ENCODE results near the gene ONECUT1.

Gene ONECUT1

GRCh38 chr15:52733088-52733487, 57.0 kb downstream of the ONECUT1 start:
- no peak overlapping the region for H3K4me3 ChIP-seq (replicated peaks; ENCODE audit: low read depth, low read length)
- no peak for TF ChIP-seq CTCF (IDR thresholded peaks at IDR 0.05; ENCODE audit: low read depth, low read length, missing control alignments)
- DNase-seq (ENCODE audit: extremely low read depth, low read depth) = no peak

- DNase-seq (ENCODE audit: extremely low read depth, low read depth) = no peak
- H3K4me3 ChIP-seq (replicated peaks; ENCODE audit: low read depth, low read length) = no peak overlapping the region
- no peak for TF ChIP-seq CTCF (IDR thresholded peaks at IDR 0.05; ENCODE audit: low read depth, low read length, missing control alignments)
These were observed 57.6 kb downstream of the ONECUT1 start for GRCh38 chr15:52732551-52732950.

DNA sequence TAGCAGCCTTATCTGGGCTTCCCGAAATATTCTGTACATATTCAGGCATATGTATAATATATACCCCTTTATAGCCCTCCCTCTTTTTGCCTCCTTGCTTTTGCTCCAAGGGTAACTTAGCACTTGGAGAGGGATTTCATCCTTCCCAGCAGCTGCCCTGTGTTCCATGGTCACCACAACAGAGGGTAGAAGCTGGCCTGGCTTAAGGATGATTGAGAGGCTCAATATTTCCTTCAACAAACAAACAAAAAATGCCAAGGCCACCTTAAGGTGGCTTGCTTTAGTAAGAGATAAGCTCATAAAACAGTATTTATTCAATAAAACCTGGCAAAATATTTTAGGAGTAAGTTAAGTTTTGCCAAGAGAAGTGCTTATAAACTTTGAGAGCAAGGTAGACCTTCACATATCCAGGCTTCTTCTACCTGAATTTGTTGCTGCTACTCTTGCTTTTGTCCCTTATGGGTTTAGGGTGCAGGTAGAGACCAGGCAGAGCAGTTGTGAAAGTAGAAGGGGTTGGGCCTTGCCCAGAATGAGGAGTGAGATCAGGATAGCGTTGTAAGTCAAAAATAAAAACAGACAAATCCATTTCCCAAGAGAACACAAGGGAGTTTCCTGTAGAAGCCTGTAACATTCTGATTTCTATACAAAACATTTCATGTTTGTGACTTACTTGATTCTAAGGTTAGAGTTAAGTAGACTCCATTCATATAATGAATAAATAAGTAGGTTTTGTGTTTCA, 58.2 kb downstream of the ONECUT1 start:
- H3K4me3 ChIP-seq (replicated peaks; ENCODE audit: low read depth, low read length) = no peak overlapping the region
- DNase-seq (ENCODE audit: extremely low read depth, low read depth) = no peak
- no peak for TF ChIP-seq CTCF (IDR thresholded peaks at IDR 0.05; ENCODE audit: low read depth, low read length, missing control alignments)

DNA sequence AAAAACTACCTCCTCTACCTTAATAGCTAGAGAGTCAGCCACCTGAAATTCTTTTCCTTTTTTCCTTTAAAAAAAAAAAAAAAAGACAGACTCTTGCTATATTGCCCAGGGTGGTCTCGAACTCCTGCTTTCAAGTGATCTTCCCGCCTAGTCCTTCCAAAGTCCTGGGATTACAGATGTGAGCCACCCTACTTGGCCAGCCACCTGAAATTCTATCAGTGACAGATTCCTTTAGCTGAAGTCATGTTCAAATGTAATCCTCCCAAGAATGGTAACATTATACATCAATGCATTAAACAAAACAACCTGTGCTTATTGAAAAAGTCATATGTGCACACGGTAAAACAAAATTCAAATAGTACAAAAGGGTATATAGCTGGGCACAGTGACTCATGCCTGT, 59.1 kb downstream of the ONECUT1 start:
- TF ChIP-seq CTCF (IDR thresholded peaks at IDR 0.05; ENCODE audit: low read depth, low read length, missing control alignments) = no peak
- H3K4me3 ChIP-seq (replicated peaks; ENCODE audit: low read depth, low read length) = no peak overlapping the region
- no peak for DNase-seq (ENCODE audit: extremely low read depth, low read depth)

DNA sequence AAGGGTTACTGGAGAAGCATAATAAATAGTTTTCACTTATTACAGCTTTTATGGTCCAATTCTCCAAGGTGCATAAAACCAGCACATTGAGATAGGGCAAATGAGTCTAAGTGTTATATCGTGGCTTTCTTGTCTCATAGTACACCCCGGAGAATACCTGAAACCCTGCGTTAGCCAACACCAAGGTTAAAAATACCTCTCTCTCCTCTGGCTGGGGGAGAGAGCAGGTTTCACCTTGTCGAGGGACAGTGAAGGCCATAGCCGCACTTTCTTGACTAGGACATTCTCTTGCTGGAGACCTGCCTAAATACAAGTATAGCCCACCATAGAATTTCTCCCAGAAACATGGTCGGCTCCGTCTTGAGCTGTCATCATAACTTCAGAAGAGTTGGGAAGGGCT, 59.5 kb downstream of the ONECUT1 start:
- no peak overlapping the region for H3K4me3 ChIP-seq (replicated peaks; ENCODE audit: low read depth, low read length)
- TF ChIP-seq CTCF (IDR thresholded peaks at IDR 0.05; ENCODE audit: low read depth, low read length, missing control alignments) = no peak
- DNase-seq (ENCODE audit: extremely low read depth, low read depth) = no peak

DNA sequence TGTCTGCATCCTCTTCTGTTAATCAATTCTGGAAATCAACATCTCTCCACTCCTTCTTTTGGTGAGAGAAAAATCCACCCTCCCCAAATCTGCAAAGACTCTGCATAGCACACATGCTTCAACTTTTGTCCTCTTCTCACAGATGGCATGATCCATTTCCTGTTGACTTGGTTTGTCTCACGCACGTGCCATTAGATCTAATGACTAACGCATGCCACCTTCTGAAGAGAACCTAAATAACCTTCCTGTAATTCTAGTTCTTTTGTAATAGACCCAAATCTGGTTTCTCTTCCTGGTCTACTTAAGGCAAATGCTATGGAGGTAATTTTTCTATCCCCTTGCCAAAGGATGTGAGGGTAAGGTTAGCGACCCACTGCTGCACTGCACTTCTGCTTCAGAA, 60.0 kb downstream of the ONECUT1 start:
- DNase-seq (ENCODE audit: extremely low read depth, low read depth) = peak; percentile 90
- no peak for TF ChIP-seq CTCF (IDR thresholded peaks at IDR 0.05; ENCODE audit: low read depth, low read length, missing control alignments)
- no peak overlapping the region for H3K4me3 ChIP-seq (replicated peaks; ENCODE audit: low read depth, low read length)

- no peak overlapping the region for H3K4me3 ChIP-seq (replicated peaks; ENCODE audit: low read depth, low read length)
- DNase-seq (ENCODE audit: extremely low read depth, low read depth) = peak; percentile 65
- TF ChIP-seq CTCF (IDR thresholded peaks at IDR 0.05; ENCODE audit: low read depth, low read length, missing control alignments) = no peak
These were observed 61.2 kb downstream of the ONECUT1 start for GRCh38 chr15:52728899-52729298.

All from HFF-Myc (cell line).